MM.1S (cell line): ENCODE data around the gene IL17C.

ENCODE experiments used
- EZH2 ChIP-seq: fragments of 300-600 bp; sonication (generic); optimal IDR thresholded peaks from 2 replicates; pipeline ENCODE3; 2017; ENCODE audit warnings: low read depth, mild to moderate bottlenecking, antibody characterized with exemption, low read length, mixed read lengths
- TF ChIP-seq, protein P1 (sequence below): fragments of 300-600 bp; sonication (generic); IDR thresholded peaks from 2 replicates; pipeline ENCODE4 v1.5.1; 2016; ENCODE audit warnings: antibody characterized with exemption, low read length, mixed read lengths

DNA sequence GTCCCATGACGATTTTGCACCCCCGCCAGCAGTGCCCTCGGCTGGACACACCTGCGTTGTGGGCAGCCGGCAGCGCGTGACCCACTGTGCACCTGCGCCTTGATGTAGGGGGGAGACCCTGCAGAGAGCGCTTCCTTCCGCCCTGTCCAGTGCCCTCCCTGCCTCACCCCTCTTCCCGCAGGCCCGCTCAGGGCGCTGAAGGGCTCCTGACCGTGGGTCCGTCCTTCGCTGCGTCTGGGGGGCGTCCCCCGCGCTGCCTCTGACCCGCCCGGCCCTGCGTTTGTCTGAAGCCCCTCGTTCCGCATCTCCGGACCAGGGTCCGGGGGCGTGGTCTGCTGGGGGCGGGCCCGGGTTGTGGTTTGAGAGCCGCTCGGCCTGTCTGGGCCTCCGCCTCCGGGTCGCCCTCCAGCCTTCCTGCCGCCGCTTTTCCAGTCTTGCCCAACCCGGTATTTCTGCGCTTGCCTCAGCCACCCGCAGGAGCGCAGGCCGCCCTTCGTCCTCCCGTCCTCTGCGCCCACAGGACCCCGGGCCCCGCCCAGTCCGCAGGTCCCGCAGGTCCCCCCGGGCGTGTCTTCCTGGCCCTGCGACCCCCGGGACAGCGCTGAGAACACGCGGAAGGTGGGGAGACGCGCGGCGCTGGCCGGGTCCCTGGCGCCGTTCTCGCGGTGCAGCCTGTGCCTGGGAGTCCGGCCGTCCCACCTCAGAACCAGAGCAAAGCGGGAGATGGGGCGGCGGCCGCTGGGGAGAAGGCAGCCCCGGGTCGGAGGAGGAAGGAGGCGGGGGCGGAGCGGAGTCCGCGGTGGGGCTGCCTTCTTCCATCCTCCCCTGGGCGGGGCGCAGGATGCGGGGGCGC is 4.0 kb upstream of the IL17C start:
- no peak for TF ChIP-seq EZH2
- TF ChIP-seq, protein P1, sequence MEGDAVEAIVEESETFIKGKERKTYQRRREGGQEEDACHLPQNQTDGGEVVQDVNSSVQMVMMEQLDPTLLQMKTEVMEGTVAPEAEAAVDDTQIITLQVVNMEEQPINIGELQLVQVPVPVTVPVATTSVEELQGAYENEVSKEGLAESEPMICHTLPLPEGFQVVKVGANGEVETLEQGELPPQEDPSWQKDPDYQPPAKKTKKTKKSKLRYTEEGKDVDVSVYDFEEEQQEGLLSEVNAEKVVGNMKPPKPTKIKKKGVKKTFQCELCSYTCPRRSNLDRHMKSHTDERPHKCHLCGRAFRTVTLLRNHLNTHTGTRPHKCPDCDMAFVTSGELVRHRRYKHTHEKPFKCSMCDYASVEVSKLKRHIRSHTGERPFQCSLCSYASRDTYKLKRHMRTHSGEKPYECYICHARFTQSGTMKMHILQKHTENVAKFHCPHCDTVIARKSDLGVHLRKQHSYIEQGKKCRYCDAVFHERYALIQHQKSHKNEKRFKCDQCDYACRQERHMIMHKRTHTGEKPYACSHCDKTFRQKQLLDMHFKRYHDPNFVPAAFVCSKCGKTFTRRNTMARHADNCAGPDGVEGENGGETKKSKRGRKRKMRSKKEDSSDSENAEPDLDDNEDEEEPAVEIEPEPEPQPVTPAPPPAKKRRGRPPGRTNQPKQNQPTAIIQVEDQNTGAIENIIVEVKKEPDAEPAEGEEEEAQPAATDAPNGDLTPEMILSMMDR, result no peak
